PC-3 (cell line): ENCODE measurements around the gene ZC3H11A. TPM values are rescaled to one million over a fixed set of nuclear protein-coding genes. Genes with fewer than 3 reads are reported as not detected.

Source experiments
- ATAC-seq: fragments of 200-7000 bp; cut with Tn5 transposase; 2 replicates; pipeline ENCODE4 v1.9.1; 2020; ENCODE audit warnings: mild to moderate bottlenecking, moderate library complexity
- BruUV-seq: library from RNA; stranded (reverse); fragments of 400-500 nt; replicated peaks from 2 replicates; lab custom pipeline; 2021; lab: Mats Ljungman, UMichigan
- CTCF ChIA-PET: fragments of 300-600 bp; sonication (Branson Sonifier 250); formaldehyde crosslinking; loops from one replicate; lab custom pipeline; 2022; ENCODE audit warnings: antibody characterized with exemption; lab: Charles Lee
- POLR2A ChIA-PET: fragments of 300-600 bp; sonication (Branson Sonifier 250); formaldehyde crosslinking; loops from one replicate; lab custom pipeline; 2022; ENCODE audit warnings: antibody characterized with exemption; ENCODE audit not compliant: unreplicated experiment; lab: Charles Lee
- DNase-seq: peaks from one replicate; pipeline ENCODE4 v3.0.0-alpha.2; 2015
- H2AFZ ChIP-seq: fragments of 300-600 bp; sonication (generic); 2 replicates; pipeline ENCODE4 v1.6.0; 2016; ENCODE audit warnings: antibody characterized with exemption, low read length
- H3F3A ChIP-seq: fragments of 300-600 bp; sonication (generic); one replicate; pipeline ENCODE4 v1.6.0; 2017; ENCODE audit warnings: antibody characterized with exemption, low read length, control low read depth, mild to moderate bottlenecking; ENCODE audit not compliant: unreplicated experiment
- H3K27ac ChIP-seq: fragments of 300-600 bp; sonication (generic); 2 replicates; pipeline ENCODE4 v1.5.1; 2016; ENCODE audit warnings: mild to moderate bottlenecking, low read length
- H3K27me3 ChIP-seq: fragments of 300-600 bp; sonication (generic); 2 replicates; pipeline ENCODE4 v1.6.1; 2016; ENCODE audit warnings: low read length, mixed read lengths
- H3K36me3 ChIP-seq: fragments of 300-600 bp; sonication (generic); 2 replicates; pipeline ENCODE4 v1.6.1; 2016; ENCODE audit warnings: low read depth, mixed run types, low read length, mixed read lengths
- H3K4me1 ChIP-seq: fragments of 300-600 bp; sonication (generic); 2 replicates; pipeline ENCODE4 v1.5.1; 2016; ENCODE audit warnings: low read length; ENCODE audit not compliant: insufficient read depth
- H3K4me2 ChIP-seq: fragments of 300-600 bp; sonication (generic); 2 replicates; pipeline ENCODE4 v1.6.0; 2016; ENCODE audit warnings: low read length
- H3K4me3 ChIP-seq: fragments of 300-600 bp; sonication (generic); 2 replicates; pipeline ENCODE4 v1.5.1; 2016; ENCODE audit warnings: mild to moderate bottlenecking, low read length, mixed read lengths
- H3K79me2 ChIP-seq: fragments of 300-600 bp; sonication (generic); 2 replicates; pipeline ENCODE4 v1.6.1; 2017; ENCODE audit warnings: low read length, mixed read lengths
- H3K9ac ChIP-seq: fragments of 300-600 bp; sonication (generic); 2 replicates; pipeline ENCODE4 v1.6.0; 2016; ENCODE audit warnings: mild to moderate bottlenecking, low read length
- H3K9me2 ChIP-seq: fragments of 300-600 bp; sonication (generic); replicated peaks from 2 replicates; pipeline ENCODE4 v1.6.1; 2016; ENCODE audit warnings: mixed run types, low read length, mixed read lengths
- H3K9me3 ChIP-seq: fragments of 300-600 bp; sonication (generic); 2 replicates; pipeline ENCODE4 v1.6.1; 2016; ENCODE audit warnings: low read length, mixed read lengths
- H4K20me1 ChIP-seq: fragments of 300-600 bp; sonication (generic); 2 replicates; pipeline ENCODE4 v1.6.1; 2016; ENCODE audit warnings: low read length, mixed read lengths
- CTCF ChIP-seq: fragments of 300-600 bp; sonication (generic); conservative IDR thresholded peaks from 2 replicates; pipeline ENCODE4 v1.5.1; 2017; ENCODE audit warnings: antibody characterized with exemption, low read depth, mild to moderate bottlenecking, low read length
- EZH2 ChIP-seq: fragments of 300-600 bp; sonication (generic); IDR thresholded peaks from one replicate; pipeline ENCODE4 v1.6.1; 2017; ENCODE audit warnings: antibody characterized with exemption, mild to moderate bottlenecking, low read length; ENCODE audit not compliant: unreplicated experiment
- EZH2phosphoT487 ChIP-seq: fragments of 300-600 bp; sonication (generic); IDR thresholded peaks from 2 replicates; pipeline ENCODE4 v1.6.1; 2018; ENCODE audit warnings: mild to moderate bottlenecking, antibody characterized with exemption, low read length, borderline replicate concordance
- intact Hi-C: fragments of 100-400 bp; cut with micrococcal nuclease; formaldehyde crosslinking; loops from 2 replicates; pipeline ENCODE4 v1.9.0; 2023
- total RNA-seq: library from RNA; depleted of rRNA; stranded (reverse); fragments of >200 nt; gene quantifications from 2 replicates; pipeline ENCODE4 v1.2.3, GENCODE V29; 2014

Gene ZC3H11A
- total RNA-seq, 1 experiment from 2014 or later, result 77.9 TPM

- H3K27me3 ChIP-seq, result no peaks in the 10 kb centered on the region
- no peaks in the 10 kb centered on the region for H3K4me1 ChIP-seq
- no peaks in the 10 kb centered on the region for H3K79me2 ChIP-seq
- H3K9me3 ChIP-seq, result no peaks in the 10 kb centered on the region
- no peaks in the 10 kb centered on the region for H3K9me2 ChIP-seq
- no peak for ATAC-seq
- no peak for DNase-seq
- no peaks in the 10 kb centered on the region for H3K36me3 ChIP-seq
- H3K4me3 ChIP-seq, result no peak overlapping the region
- intact Hi-C loops, result no loop called here
- TF ChIP-seq CTCF (no peak), EZH2 (no peak), EZH2phosphoT487 (no peak)
- H3K27ac ChIP-seq, result no peak overlapping the region
- ChIA-PET POLR2A (no interaction called here), CTCF (no interaction called here)
- no peak overlapping the region for H3K9ac ChIP-seq
- no peak overlapping the region for H3K4me2 ChIP-seq
- H4K20me1 ChIP-seq, result no peaks in the 10 kb centered on the region
- BruUV-seq, result no TSS peak
- no peak overlapping the region for H2AFZ ChIP-seq
- H3F3A ChIP-seq, result no peaks in the 10 kb centered on the region
Measured at GRCh38 chr1:203763505-203763904, 31.9 kb upstream of the ZC3H11A start.

- Histone ChIP-seq H3K27me3 (no peaks in the 10 kb centered on the region), H3K4me1 (no peaks in the 10 kb centered on the region), H3K36me3 (no peaks in the 10 kb centered on the region), H3K9ac (no peak overlapping the region), H3K79me2 (no peaks in the 10 kb centered on the region), H2AFZ (no peak overlapping the region), H3K27ac (no peak overlapping the region), H3K9me3 (no peaks in the 10 kb centered on the region), H4K20me1 (no peaks in the 10 kb centered on the region), H3K4me3 (no peak overlapping the region), H3K9me2 (no peaks in the 10 kb centered on the region), H3F3A (no peaks in the 10 kb centered on the region), H3K4me2 (no peak overlapping the region)
- CTCF ChIA-PET, result no interaction called here
- no TSS peak for BruUV-seq
- intact Hi-C loops, result no loop called here
- DNase-seq (no peak), ATAC-seq (no peak)
- no peak for TF ChIP-seq EZH2
- TF ChIP-seq EZH2phosphoT487, result no peak
- no peak for TF ChIP-seq CTCF
- POLR2A ChIA-PET, result no interaction called here
Measured at GRCh38 chr1:203764105-203765028, 31.1 kb upstream of the ZC3H11A start.
